Epithelial cell of prostate (primary cell): ENCODE data around the gene WHRN.

Experiments
- DNase-seq: peaks from one replicate; pipeline ENCODE4 v3.0.0-alpha.2; 2011; ENCODE audit warnings: low read depth, low spot score
- H3K27ac ChIP-seq: fragments of 450-650 bp; 2 replicates; pipeline ENCODE4 v1.5.1; 2017; ENCODE audit warnings: mild to moderate bottlenecking

WHRN gene

DNA sequence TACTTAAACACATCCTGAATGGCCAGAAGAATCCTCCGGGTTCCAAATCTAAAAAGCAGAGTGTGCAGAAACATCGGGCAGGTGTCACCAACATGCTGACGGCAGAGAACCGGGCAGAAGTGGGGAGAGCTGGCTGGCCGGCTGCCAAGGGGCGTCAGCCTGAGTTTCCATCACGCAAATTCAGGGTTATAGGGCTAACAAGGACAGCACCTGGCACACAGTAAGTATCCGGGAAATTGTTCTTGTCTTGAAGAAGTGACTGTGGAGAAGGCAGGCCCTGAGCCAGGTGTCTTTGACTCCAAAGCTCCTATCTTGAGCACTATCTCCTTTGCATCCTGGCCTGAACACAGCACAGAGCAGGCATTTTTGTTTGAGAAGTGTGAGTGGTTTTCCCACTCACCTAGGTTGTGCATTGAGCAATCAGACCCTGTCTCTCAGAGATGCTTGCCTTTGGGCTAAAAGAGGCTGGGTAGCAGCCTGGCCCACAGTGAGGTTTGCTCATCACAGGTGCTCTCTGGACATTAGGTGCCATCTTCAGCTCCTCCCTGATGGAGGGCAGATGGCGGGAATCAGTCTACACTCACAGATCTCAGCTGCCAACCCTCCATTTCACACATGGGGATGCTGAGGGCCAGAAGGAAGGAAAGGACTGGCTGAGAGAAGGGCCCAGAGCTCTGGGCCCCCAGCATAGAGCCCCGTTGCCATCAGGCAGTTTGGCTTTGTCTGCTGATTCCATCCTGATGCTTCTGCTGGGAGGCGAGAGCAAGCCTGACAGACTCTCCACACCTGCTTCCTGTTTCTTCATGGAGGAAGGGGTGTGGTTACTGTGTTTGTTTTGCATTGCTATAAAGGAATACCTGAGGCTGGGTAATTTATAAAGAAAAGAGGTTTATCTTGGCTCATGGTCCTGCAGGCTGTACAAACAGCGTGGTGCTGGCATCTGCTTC lies 52.8 kb downstream of the WHRN start:
- H3K27ac ChIP-seq, result no peak overlapping the region
- DNase-seq, result no peak

DNA sequence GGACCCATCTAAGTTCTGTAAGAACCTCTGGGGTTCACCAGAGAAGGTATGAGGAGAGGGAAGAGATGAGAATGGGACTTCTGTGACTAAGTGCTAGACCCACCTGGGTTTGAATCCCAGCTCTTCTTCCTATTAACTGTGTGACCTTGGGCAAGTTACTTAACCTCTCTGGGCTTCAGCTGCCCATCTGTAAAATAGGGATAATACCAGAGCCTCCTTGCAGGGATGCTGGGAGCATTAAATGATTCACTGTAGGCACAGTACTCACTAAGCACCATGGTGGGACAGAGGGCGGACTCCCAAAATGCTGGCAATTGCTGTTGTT lies 53.6 kb downstream of the WHRN start:
- no peak for DNase-seq
- no peak overlapping the region for H3K27ac ChIP-seq

DNA sequence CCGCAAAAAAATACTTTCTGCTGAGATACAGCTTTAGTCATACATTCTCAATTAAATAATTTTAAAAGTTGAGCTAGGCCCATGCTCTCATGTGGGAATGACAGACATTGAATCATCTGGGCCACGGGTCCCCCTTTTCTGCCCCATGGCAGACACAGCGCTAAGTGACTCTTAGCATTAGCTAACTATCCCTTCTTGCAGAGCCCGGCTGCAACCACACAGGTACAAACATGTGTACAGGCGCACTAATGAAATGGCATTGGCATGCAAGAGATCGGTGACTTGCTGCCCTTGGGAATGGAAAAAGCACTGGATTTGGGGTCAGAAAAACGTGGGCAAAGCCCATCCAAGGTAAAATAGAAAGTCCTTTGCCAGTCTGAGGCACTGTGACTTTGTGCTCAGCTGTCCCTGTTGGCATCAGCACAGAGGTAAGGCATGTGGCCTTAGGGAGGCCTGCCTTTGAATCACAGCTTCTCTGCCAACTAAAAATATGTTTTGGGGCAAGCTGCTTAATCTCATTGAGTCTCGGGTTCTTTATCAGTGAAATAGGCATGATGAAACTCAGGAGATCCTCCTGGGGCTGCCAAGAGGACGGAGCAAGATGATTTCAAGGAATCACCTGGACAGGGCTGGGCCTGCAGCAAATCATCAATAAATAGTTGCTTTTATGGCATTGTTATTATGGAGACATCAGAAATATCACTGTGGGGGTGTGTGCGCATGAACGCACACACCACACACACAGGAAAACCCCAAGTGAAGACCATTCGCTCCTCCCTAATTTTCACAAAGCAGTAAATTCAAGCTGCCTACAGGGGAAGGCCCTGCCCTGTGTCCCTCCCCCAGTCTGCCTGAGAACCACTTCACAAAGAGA lies 54.2 kb downstream of the WHRN start:
- H3K27ac ChIP-seq, result no peak overlapping the region
- DNase-seq, result peak; percentile 12

DNA sequence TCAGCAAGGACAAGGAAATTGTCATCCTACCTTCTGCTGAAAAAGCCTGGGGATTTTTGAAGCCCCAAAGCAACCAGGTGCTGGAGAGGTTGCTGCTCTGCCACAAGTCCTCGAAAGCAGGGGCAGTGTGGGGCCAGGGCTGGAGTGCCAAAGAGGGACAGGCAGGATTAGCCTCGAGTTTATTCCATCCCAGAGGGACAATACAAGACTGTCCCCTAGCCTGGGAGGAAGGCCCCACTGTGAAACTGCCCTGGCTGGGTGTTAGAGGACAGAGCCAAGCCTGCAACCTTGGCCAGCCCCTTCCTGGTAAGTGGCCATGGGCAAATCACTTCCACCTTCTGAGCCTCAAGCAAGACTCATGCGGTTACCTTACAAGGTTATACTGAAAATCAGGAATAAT lies 55.1 kb downstream of the WHRN start:
- no peak overlapping the region for H3K27ac ChIP-seq
- no peak for DNase-seq

DNA sequence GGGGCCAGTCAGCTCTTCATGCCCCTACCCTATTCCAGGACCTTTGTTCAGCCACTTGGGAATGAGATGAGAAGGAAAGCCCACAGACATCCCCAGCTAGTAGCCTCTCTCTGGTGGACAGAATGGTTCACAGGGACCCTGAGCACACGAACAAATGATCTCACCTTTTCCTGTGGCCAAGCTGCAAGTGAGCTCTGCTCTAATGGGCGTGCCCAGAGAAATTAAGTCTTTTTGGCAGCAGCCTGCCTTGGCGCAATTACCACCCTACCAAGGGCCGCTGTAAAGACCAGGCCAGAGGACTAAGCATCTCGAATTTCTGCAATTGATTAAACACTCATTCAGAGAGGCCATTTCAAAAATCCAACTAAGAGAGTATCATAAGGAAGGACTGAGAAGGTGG lies 56.0 kb downstream of the WHRN start:
- no peak overlapping the region for H3K27ac ChIP-seq
- DNase-seq, result no peak

DNA sequence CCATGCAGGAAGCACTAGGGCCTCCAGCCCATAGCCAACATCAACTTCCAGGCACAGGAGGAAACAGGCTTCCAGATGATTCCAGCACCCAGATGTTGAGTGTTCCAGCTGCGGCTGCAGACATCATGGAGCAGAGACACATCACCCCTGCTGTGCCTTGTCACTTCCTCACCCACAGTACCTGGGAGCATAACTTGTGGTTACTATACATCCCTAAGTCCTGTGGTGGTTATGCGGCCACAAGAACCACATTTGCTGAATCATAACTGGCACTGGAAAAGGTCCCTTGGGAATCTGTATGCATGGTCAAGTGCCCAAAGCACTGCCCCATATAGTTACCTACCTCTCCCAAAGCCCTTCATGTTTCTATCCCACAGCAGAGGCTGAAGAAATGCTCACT lies 56.6 kb downstream of the WHRN start:
- no peak for DNase-seq
- no peak overlapping the region for H3K27ac ChIP-seq

DNA sequence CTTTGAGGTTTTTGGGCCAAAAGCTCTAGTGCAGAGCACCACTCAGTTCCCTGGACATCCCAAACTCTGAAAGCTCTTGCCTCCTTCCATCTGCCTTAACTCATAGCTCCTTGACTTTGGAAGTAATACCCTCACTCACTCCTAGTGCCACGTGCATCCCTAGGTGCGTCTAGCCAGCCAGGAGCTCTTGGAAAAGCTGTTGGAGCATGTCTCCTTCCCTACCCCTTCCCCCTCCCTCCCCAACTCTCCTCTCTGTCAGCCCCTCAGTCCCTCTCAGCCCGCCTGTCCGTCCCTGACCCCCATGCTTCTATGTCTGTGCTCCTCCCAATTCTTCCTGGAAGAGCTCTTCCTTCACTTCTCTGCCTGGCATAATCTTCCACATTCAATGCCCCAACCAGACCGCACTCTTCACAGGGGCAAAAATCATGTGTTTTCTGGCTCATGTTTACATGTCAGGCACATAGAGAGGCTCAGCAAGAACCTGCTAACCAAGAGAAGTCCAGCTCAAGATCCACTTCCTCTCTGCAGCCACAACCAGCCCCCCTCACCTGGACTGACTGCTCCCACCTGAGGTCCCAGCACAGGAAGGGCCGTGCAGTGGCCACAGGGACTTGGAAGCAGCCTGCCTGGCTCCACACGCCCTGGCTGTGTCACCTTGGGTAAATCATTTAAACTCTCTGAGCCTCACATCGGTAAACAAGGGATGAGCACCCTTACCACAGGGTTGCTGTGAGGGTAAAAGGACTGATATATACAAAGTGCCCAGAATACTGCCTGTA lies 58.4 kb downstream of the WHRN start:
- no peak overlapping the region for H3K27ac ChIP-seq
- no peak for DNase-seq

DNA sequence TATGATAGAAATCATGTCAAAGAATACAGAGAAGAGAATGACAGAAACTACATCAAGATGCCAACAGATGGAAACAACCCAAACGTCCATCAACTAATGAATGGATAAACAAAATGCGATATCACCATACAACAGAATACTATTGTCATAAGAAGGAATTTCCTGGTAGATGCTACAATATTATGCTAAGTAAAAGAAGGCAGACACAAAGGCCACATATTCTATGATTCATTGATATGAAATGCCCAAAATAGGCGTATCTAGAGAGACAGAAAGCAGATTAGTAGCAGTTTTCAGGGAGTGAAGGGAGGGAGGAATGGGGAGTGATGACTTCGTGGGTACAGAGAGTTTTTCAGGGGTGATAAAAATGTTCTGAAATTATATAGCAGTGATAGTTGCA lies 59.2 kb downstream of the WHRN start:
- no peak for DNase-seq
- H3K27ac ChIP-seq, result no peak overlapping the region

DNA sequence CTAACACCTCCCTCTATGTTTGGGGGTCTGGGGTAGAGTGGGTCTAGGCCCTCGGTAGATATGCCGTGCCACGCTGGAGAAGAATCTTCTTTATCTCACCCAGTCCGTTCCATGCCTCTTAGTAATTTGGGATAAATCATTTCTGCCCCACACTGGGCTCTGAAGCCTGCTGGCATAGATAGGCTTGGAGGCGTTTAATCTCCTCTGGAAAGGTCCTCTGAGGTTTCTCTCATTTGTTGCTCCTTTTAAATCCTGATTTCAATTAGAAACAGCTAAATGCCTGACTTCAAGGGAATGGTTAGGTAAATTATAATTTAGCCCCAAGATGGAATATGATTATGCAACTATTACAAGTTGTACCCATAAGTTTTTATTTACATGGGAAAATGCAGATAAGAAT lies 59.7 kb downstream of the WHRN start:
- DNase-seq, result no peak
- H3K27ac ChIP-seq, result no peak overlapping the region

DNA sequence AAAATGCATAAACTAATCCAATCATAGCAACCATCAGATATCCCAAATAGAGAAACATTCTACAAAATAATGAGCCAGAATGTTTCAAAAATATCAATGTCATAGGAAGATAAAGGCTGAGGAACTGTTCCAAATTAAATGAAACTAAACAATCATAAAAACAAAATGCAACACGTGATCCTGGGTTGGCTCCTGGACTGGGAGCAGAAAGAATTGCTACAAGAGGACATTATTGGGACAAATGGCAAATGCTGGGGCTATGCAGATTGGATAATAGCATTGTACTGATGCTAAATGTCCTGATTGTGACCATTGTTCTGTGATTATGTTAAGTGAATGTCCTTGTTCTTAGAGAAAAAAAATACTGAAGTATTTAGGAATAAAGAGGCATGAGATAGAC lies 63.3 kb downstream of the WHRN start:
- DNase-seq, result no peak
- no peak overlapping the region for H3K27ac ChIP-seq

DNA sequence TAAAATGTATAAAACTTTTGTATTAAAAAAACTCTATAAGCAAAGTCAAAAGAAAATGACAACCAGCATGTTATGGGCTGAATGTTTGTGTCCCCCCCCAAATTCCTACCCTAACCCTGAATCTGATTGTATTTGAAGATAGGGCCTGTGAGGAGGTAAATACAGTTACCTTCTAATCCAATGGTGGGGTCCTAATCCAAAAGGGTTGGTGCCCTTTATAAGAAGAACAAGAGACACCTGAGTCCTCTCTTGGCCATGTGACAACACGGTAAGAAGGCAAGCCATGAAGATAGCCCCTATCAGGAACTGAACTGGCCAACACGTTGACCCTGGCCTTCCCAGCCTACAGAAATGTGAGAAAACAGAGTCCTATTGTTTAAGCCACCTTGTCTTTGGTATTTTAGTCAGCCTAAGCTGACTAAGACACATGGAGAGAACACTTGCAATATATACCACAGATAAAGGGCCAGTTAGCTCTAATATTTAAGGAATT lies 67.8 kb downstream of the WHRN start:
- no peak for DNase-seq
- no peak overlapping the region for H3K27ac ChIP-seq

DNA sequence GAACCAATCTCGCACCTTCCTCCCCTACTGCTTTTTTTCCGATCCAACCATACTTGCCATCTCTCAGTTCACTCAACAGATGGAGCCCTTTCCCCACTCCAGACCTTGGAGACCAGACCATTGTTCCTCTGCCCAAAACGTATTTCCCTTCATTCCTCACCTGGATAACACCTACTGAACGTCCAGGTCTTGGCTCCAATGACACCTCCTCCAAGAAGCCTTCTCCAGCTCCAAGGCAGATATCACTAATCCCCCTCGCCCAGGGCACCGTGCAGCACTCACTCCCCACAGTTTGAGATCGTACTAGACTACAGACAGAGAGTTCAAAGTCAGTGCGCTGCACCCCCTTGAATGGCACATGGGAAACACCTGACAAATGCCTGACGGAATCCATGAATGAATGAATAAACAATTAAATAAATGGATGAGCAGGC lies 70.4 kb downstream of the WHRN start:
- no peak for DNase-seq
- H3K27ac ChIP-seq, result no peak overlapping the region

DNA sequence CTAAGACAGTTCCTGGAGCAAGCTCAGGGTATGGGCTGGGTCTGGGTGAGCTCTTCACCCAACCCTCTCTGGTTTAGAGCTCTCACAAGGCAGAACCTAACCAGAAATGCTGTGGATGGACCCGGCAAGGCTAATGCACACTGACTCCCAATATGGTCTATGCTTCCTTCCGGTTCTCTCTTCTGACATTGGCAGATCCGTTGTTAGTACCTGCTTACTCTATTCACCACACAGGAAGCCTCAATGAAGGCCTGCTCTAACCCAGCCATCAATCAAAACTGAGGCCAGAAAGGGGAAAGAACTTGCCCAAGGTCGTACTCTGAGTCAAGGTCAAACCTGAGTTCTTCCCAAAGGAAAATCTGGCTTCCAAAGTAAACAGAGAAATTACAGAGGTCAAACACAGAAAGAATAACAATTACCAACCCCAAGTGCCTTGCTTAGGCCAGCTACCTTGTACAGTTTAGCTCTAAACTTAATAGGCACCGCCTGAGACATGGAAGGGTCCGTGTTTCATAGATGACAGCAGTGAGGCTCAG lies 71.5 kb downstream of the WHRN start:
- H3K27ac ChIP-seq, result no peak overlapping the region

DNA sequence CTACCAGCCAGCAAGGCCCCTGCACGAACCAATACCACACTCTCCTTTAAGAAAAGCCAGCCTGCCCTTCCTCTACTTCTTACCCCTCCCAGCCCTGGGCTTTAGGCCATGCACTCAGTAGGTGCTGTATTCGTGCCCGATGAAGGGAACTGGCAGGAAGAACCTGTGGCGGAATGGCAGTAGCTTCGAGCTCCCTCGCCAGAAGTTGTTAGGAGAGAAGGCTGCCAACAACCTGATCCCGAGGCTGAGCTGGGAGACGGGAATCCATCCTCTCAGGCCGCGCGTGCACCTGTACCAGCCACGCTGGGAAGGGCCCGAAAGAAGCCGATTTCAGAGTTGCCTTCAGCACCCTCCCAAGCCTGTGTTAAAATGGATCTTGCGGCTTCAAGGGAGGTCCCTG lies 72.2 kb downstream of the WHRN start:
- H3K27ac ChIP-seq, result no peak overlapping the region
- no peak for DNase-seq

More for the DNA sequence above, 71.5 kb downstream of the WHRN start:
- no peak for DNase-seq

DNA sequence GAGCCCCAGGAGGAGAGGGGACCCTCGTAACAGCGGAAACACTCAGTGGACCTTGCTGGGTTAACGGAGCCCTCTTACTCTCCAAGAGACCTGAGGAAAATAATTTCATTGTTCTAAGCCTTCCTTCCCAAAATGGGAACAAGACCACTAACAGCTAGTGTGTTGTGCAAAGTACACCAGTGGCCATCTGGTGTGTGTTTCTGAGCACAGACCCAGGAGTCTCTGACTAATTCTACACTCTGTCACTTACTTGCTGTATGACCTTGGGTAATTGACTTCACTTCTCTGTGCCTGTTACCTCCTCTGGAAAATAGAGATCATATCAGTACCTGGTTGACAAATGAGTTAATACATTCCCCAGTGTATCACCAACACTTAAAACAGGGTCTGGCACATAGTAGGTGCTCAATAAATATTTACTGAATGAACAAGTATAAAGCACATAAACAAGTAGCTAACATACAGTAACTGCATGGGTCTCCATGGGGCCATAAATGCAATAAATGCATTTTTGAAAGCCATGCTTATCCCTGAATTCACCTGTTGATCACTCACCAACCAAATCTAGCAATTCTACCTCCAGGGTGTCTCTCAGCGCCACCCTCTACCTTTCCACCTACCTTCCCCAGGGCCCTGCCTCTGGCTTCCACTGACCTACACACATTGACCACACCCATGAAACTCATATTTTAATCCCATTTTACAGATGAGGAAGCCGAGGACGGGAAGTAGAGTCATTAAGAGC lies 72.8 kb downstream of the WHRN start:
- no peak overlapping the region for H3K27ac ChIP-seq
- no peak for DNase-seq

DNA sequence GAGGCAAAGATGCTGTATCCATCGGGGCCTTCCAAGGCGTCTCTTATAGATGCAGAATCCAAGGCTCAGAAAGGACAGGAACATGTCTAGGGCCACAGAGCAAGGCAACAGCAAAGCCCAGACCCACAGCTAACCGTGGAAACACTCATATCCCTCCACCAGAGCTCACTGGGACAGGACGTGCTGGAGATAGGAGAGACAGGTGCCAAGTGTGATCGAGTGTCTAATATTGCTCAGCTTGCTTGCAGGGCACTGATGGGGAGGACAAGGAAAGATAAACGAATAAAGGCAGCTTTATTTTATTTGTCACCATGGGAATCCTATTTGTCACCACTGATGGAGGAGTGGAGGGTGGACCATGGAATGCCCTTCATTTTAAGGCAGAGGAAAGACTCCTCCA lies 73.5 kb downstream of the WHRN start:
- no peak overlapping the region for H3K27ac ChIP-seq
- no peak for DNase-seq

DNA sequence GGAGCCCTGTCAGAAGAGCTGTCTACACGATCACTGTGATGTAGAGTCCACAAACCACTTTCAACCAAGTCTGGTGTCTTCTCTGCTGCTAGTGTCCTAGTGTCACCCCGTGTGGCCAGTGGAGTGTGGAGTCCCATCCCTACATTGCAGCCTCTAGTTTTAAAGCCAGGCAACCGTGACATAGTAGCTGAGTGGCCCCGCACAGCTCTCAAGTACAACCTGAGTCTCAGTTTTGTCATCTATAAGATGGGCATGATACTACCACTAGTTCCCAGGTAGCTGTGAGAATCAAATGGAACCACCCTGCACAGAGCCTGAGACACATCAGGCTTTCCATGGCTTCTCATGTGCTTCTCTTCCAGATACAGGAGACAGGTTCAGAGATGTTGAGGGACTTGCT lies 74.3 kb downstream of the WHRN start:
- no peak for DNase-seq
- H3K27ac ChIP-seq, result no peak overlapping the region

DNA sequence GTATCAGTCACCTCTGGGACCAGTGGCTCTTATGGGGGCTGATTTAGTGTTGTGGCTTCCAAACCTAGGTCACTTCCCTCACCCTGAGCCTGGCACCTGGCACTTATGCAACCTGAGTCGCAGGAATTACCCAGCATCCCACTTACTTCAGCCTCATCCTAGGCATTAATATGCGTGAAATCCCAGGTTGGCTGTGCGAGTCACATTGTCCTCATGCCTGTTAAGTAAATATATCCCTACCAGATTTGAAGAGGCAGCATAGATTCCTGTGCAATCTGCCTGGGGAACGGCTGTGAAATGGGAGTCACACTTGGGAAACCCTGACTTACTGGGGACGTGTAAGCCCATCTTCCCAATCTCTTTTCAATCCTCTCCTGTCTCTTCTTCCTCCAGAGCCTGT lies 74.8 kb downstream of the WHRN start:
- no peak for DNase-seq
- H3K27ac ChIP-seq, result no peak overlapping the region

DNA sequence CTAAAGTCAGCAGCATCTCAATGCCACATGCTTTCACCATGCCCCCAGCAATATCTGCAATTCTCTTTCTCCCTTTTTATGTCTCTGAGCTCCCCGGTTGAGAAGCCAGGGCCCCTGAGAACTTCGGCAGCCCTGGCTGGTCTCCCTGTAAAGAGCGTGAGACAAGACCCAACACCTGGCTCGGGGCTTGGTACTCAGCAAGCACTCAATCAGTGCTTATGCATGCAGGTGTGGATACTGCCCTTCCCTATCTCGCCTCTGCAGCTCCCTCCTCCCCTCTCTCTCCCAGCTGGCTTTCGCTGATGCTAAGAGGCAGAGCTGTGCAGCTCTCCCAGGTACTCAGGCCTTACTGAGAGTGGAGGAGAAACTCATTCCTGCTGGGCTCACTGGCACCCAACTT lies 75.8 kb downstream of the WHRN start:
- no peak overlapping the region for H3K27ac ChIP-seq
- no peak for DNase-seq

DNA sequence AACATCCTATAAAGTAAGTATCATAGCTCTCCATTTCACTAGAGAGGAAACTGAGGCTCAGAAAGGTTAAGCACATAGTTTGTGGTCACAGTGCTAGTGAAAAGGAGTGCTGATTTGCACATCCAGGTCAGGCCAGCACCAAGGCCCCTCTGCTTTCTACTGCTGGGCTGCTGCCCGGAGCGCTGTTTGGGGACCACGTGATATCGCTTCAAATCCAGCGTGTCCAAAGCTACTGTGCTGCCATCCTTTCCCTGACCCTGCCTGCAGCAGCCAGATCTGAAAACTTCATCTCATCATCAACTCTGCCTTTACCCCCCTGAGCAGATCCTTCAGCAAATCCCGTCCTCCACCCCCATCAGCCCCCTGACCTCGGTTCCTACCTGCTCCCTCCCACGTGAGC lies 76.8 kb downstream of the WHRN start:
- DNase-seq, result no peak
- no peak overlapping the region for H3K27ac ChIP-seq
